Neural progenitor cell (in vitro differentiated cells): ENCODE results near the gene RORC. TPM values are rescaled to one million over a fixed set of nuclear protein-coding genes. Genes with fewer than 3 reads are reported as not detected.

Experiments used
- DNase-seq: peaks from one replicate; pipeline ENCODE4 v3.0.0-alpha.2; 2016; ENCODE audit warnings: low spot score
- H2AFZ ChIP-seq: fragments of 200-600 bp; sonication (generic); replicated peaks from 2 replicates; pipeline ENCODE4 v1.6.1; 2016; ENCODE audit warnings: antibody characterized with exemption
- H3F3A ChIP-seq: fragments of 200-600 bp; sonication (generic); 2 replicates; pipeline ENCODE4 v1.6.1; 2016; ENCODE audit warnings: antibody characterized with exemption, low read depth
- H3K27ac ChIP-seq: fragments of 200-600 bp; sonication (generic); 2 replicates; pipeline ENCODE4 v1.5.1; 2016; ENCODE audit warnings: mild to moderate bottlenecking
- H3K27me3 ChIP-seq: fragments of 200-600 bp; sonication (generic); 2 replicates; pipeline ENCODE4 v1.6.1; 2016; ENCODE audit warnings: mild to moderate bottlenecking, moderate library complexity
- H3K36me3 ChIP-seq: fragments of 200-600 bp; sonication (generic); 2 replicates; pipeline ENCODE4 v1.5.1; 2016
- H3K4me1 ChIP-seq: fragments of 200-600 bp; sonication (generic); 2 replicates; pipeline ENCODE4 v1.6.1; 2016; ENCODE audit warnings: mixed run types
- H3K4me2 ChIP-seq: fragments of 200-600 bp; sonication (generic); 2 replicates; pipeline ENCODE4 v1.6.1; 2016
- H3K4me3 ChIP-seq: fragments of 200-600 bp; sonication (generic); 2 replicates; pipeline ENCODE4 v1.5.1; 2016
- H3K79me2 ChIP-seq: fragments of 200-600 bp; sonication (generic); 2 replicates; pipeline ENCODE4 v1.6.1; 2016; ENCODE audit warnings: low read depth
- H3K9ac ChIP-seq: fragments of 200-600 bp; sonication (generic); 2 replicates; pipeline ENCODE4 v1.6.1; 2016
- H3K9me3 ChIP-seq: fragments of 200-600 bp; sonication (generic); 2 replicates; pipeline ENCODE4 v1.5.1; 2016; ENCODE audit warnings: low read depth
- H4K20me1 ChIP-seq: fragments of 200-600 bp; sonication (generic); 2 replicates; pipeline ENCODE4 v1.6.1; 2016; ENCODE audit warnings: low read depth
- H3K27ac Mint-ChIP-seq: 3 replicates; pipeline ENCODE4 v1.8.0; 2021; ENCODE audit warnings: mixed read lengths
- H3K27me3 Mint-ChIP-seq: 2 replicates; pipeline ENCODE4 v1.8.0; 2022; ENCODE audit warnings: low read depth, mild to moderate bottlenecking, inconsistent platforms, moderate library complexity, mixed read lengths; ENCODE audit not compliant: insufficient read depth
- H3K36me3 Mint-ChIP-seq: 3 replicates; pipeline ENCODE4 v1.8.0; 2021; ENCODE audit warnings: mixed read lengths
- H3K4me1 Mint-ChIP-seq: 3 replicates; pipeline ENCODE4 v1.8.0; 2021; ENCODE audit warnings: mixed read lengths
- H3K4me3 Mint-ChIP-seq: 3 replicates; pipeline ENCODE4 v1.8.0; 2021; ENCODE audit warnings: mild to moderate bottlenecking, moderate library complexity, mixed read lengths
- H3K9me3 Mint-ChIP-seq: 3 replicates; pipeline ENCODE4 v1.8.0; 2020; ENCODE audit warnings: mixed read lengths
- EZH2 ChIP-seq: fragments of 200-600 bp; sonication (generic); IDR thresholded peaks from 2 replicates; pipeline ENCODE4 v1.6.1; 2017; ENCODE audit warnings: antibody characterized with exemption, mild to moderate bottlenecking, moderate library complexity
- EZH2phosphoT487 ChIP-seq: fragments of 200-600 bp; sonication (generic); IDR thresholded peaks from 2 replicates; pipeline ENCODE4 v1.6.1; 2017; ENCODE audit warnings: antibody characterized with exemption
- total RNA-seq: library from RNA; depleted of rRNA; stranded (reverse); fragments of >200 nt; gene quantifications from 2 replicates; pipeline ENCODE4 v1.2.3, GENCODE V29; 2015; ENCODE audit warnings: low replicate concordance
- TF ChIP-seq, protein P1 (sequence below): fragments of 200-600 bp; sonication (generic); IDR thresholded peaks from 2 replicates; pipeline ENCODE4 v1.5.1; 2017; ENCODE audit warnings: antibody characterized with exemption, mild to moderate bottlenecking

The RORC gene
- total RNA-seq, 1 donor from 2014 or later = not detected

DNA sequence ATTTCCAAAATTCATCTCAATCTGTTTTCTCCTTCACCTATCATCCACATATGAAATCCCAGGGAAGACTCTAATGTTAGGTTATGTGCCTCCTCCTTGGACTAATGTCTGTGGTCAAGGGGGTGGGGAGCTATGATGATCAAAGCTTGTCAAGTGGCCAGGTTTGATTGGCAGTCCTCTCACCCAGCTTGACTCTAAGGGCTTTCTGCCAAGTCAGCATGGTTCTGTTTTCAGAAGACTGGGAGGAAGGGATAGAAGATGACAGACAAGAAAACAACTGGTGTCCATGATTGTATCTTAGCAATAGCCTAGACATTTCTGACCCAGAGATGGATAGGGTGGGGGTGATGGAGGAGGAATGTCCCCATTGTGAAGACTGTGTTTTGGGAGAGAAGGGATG is 31.0 kb upstream of the RORC start:
- Mint-ChIP-seq H3K27me3 (peaks cover 5% of the 10 kb centered on the region), H3K4me3 (no peak overlapping the region), H3K36me3 (no peaks in the 10 kb centered on the region), H3K27ac (no peak overlapping the region), H3K9me3 (no peaks in the 10 kb centered on the region), H3K4me1 (peaks cover 3% of the 10 kb centered on the region)
- Histone ChIP-seq H3K4me3 (no peak overlapping the region), H3K36me3 (no peaks in the 10 kb centered on the region), H3K4me1 (no peaks in the 10 kb centered on the region), H3K4me2 (no peak overlapping the region), H3K9me3 (no peaks in the 10 kb centered on the region), H3K27ac (no peak overlapping the region), H3K9ac (no peak overlapping the region), H3F3A (no peaks in the 10 kb centered on the region), H4K20me1 (no peaks in the 10 kb centered on the region), H3K27me3 (peaks cover 30% of the 10 kb centered on the region), H2AFZ (no peak overlapping the region), H3K79me2 (no peaks in the 10 kb centered on the region)
- TF ChIP-seq, protein P1, sequence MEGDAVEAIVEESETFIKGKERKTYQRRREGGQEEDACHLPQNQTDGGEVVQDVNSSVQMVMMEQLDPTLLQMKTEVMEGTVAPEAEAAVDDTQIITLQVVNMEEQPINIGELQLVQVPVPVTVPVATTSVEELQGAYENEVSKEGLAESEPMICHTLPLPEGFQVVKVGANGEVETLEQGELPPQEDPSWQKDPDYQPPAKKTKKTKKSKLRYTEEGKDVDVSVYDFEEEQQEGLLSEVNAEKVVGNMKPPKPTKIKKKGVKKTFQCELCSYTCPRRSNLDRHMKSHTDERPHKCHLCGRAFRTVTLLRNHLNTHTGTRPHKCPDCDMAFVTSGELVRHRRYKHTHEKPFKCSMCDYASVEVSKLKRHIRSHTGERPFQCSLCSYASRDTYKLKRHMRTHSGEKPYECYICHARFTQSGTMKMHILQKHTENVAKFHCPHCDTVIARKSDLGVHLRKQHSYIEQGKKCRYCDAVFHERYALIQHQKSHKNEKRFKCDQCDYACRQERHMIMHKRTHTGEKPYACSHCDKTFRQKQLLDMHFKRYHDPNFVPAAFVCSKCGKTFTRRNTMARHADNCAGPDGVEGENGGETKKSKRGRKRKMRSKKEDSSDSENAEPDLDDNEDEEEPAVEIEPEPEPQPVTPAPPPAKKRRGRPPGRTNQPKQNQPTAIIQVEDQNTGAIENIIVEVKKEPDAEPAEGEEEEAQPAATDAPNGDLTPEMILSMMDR = no peak
- TF ChIP-seq EZH2phosphoT487 (no peak), EZH2 (no peak)
- DNase-seq = no peak

- Histone ChIP-seq H3K9ac (no peak overlapping the region), H3K4me3 (no peak overlapping the region), H3K27ac (no peak overlapping the region), H3K36me3 (no peaks in the 10 kb centered on the region), H3K9me3 (no peaks in the 10 kb centered on the region), H3F3A (no peaks in the 10 kb centered on the region), H3K79me2 (no peaks in the 10 kb centered on the region), H2AFZ (no peak overlapping the region), H4K20me1 (no peaks in the 10 kb centered on the region), H3K4me2 (no peak overlapping the region), H3K27me3 (peaks cover 30% of the 10 kb centered on the region), H3K4me1 (no peaks in the 10 kb centered on the region)
- H3K27me3 Mint-ChIP-seq = peaks cover 5% of the 10 kb centered on the region
- no peak for DNase-seq
- no peak overlapping the region for H3K27ac Mint-ChIP-seq
- TF ChIP-seq EZH2 (no peak), EZH2phosphoT487 (no peak)
- TF ChIP-seq, protein P1 = no peak
- no peak overlapping the region for H3K4me3 Mint-ChIP-seq
- H3K9me3 Mint-ChIP-seq = no peaks in the 10 kb centered on the region
- no peaks in the 10 kb centered on the region for H3K36me3 Mint-ChIP-seq
- H3K4me1 Mint-ChIP-seq = peaks cover 4% of the 10 kb centered on the region
Measured at GRCh38 chr1:151860504-151861187, 29.0 kb upstream of the RORC start.

GRCh38 chr1:151859891-151860293 is 28.3 kb upstream of the RORC start:
- no peak overlapping the region for H3K27ac ChIP-seq
- no peak overlapping the region for H3K4me3 ChIP-seq
- H3K79me2 ChIP-seq = no peaks in the 10 kb centered on the region
- no peak overlapping the region for H3K9ac ChIP-seq
- no peaks in the 10 kb centered on the region for H4K20me1 ChIP-seq
- TF ChIP-seq EZH2 (no peak), EZH2phosphoT487 (no peak)
- TF ChIP-seq, protein P1 = no peak
- no peaks in the 10 kb centered on the region for H3F3A ChIP-seq
- Mint-ChIP-seq H3K27me3 (peaks cover 5% of the 10 kb centered on the region), H3K27ac (no peak overlapping the region), H3K4me3 (no peak overlapping the region), H3K4me1 (peaks cover 5% of the 10 kb centered on the region), H3K9me3 (no peaks in the 10 kb centered on the region), H3K36me3 (no peaks in the 10 kb centered on the region)
- no peak overlapping the region for H3K4me2 ChIP-seq
- H3K4me1 ChIP-seq = no peaks in the 10 kb centered on the region
- H3K9me3 ChIP-seq = no peaks in the 10 kb centered on the region
- H2AFZ ChIP-seq = no peak overlapping the region
- no peak for DNase-seq
- H3K27me3 ChIP-seq = peaks cover 23% of the 10 kb centered on the region
- H3K36me3 ChIP-seq = no peaks in the 10 kb centered on the region
